Adipose tissue (tissue), 3 donors: ENCODE measurements around the gene TUBAL3. TPM values are rescaled to one million over a fixed set of nuclear protein-coding genes. Genes with fewer than 3 reads are reported as not detected.

Source experiments
- H3K27ac ChIP-seq: one replicate; pipeline ENCODE4 v1.5.1; 2013; ENCODE audit warnings: low read depth, low read length
- WGBS, 3 donors: extraction: QIAGEN DNeasy Blood & Tissue Kit; methylation state at CpG; one replicate each; pipeline ENCODE4 v1.1.7; 2013; 5-methylcytosine and 5-hydroxymethylcytosine counted together
- polyA plus RNA-seq, 3 donors: library from polyadenylated mRNA; stranded (reverse); fragments of 200-250 nt; gene quantifications; one replicate each; pipeline ENCODE4 v1.2.3, GENCODE V29; 2013
- donor health status: healthy with polysubstance abuse.
- donor health status: Bipolar disorder and iron deficiency.
- donor health status: healthy.

The TUBAL3 gene
- polyA plus RNA-seq, 3 donors: 0.04 to 0.22 (median 0.07) TPM

DNA sequence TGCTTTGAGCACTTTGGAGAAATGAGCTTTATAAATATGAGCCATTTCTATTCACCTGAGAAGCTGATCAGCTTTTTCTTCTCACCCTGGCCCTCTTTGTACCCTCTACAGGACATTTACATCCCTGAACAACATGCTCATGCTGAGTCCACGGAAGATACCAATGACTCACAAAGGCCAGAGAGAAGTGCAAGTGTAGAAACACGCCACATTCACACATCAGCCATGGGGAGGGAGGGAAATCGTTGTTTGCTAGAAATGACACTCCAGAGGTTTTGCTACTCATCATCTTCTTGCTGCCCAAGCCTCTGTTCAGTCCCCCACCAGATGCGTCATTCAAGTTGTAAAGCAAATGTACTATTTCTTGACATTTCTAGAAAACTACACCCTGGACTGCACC is 42.7 kb downstream of the TUBAL3 start:
- no peak overlapping the region for H3K27ac ChIP-seq
- 89 to 92% (median 90%) methylated on average over 4 of the region's 4 CpGs for WGBS, 3 donors

DNA sequence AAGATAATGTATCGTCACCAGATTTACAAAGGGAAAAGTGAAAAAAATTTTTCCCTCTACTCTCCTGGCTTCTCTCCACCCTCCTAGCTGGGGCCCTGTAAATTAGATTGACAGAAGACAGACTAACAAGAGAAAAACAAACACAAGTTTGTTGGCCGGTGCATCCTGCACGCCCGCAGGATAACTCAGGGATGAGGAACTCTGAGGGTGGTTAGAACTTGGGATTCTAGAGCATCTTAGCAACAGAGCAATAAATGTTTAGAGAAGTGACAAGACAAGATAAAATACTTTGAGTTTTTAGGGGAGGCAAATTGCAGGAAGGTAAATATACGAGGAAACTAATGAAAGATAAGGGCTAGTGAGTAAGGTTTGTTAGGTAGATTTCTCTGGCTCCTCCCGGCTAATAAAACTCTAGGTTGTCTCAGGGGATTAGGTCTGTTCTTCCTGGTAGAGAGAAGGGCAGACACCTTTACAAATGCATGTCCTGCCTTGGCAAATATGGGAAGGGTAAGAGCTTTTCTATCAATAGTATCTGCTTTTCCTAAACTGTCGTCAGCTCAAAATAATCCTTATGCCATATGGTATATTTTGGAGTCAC is 44.2 kb downstream of the TUBAL3 start:
- no peak overlapping the region for H3K27ac ChIP-seq
- 44 to 55% (median 45%) methylated on average over 7 of the region's 7 CpGs for WGBS, 3 donors

DNA sequence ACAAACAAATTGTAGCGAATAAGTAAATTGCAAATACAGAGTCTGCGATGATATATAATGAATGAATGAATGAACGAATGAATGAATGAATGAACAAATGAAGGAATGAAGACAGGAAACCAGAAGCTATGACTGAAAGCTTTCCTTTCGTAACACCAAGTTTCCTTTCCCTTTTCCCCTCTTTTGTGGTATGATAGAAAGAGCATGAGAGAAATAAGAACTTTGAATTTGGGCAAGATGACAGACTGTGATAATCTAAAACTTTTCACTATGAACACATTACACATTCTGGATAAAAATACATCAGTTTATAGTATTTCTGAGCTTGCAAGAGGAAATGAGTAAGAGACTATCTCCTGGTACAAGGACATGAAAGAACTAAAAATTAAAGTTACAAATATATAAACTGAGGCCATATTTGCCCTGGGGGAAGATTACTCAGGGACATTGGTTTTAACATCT is 48.3 kb downstream of the TUBAL3 start:
- 76 to 86% (median 81%) methylated on average over 4 of the region's 4 CpGs for WGBS, 3 donors
- no peak overlapping the region for H3K27ac ChIP-seq

DNA sequence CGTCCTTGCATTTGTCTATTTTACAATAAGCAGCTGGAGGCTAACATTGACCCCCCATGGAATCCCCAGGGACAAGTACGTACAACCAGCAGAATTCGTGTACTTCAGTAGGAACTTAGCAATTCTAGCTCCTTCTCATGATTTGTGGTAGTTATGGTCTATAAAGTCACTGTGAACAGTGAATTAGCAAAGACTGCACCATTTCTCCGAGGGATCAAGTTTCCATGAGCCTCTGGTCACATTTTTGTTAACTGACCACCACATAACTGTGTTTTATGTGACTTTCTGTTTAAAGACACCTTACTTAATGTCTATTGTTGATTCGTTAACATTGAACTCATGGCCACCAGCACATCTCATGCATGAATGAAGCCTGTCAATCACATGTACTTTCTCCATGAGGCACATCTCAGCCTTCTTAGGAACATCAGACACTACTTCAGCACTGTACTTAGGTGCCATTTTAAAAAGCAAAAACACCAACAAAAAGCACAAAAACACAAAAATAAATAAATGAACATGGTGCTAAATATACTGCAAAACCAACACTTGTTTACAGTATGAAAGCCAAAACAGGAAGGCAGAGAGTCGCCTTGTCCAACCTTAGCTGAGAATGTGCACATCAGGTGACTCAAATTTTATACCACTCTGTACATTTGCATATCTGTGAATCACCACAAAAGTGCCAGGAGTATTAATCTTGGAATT is 48.9 kb downstream of the TUBAL3 start:
- H3K27ac ChIP-seq: no peak overlapping the region
- WGBS, 3 donors: 71 to 87% (median 84%) methylated on average over 6 of the region's 6 CpGs

DNA sequence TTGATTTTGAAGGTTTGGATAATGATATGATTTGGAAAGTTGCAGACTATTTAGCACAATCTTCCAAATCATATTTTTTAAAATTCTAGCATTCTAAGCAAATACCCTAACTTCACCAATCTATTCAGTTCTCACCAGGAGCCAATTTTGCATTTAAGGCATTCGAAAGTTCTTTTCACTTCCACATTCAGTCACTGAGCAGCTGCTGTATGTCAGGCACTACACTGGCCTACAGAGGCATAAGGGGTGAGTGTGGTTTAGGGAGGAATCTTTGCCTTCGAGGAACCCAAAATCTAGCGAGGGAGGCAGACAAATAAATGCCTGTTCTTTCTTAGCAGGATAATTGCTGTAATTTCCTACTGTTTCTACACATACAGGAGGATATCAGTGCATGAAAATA is 50.6 kb downstream of the TUBAL3 start:
- WGBS, 3 donors: 40 to 82% (median 61%) methylated on average over 3 of the region's 3 CpGs
- H3K27ac ChIP-seq: no peak overlapping the region

DNA sequence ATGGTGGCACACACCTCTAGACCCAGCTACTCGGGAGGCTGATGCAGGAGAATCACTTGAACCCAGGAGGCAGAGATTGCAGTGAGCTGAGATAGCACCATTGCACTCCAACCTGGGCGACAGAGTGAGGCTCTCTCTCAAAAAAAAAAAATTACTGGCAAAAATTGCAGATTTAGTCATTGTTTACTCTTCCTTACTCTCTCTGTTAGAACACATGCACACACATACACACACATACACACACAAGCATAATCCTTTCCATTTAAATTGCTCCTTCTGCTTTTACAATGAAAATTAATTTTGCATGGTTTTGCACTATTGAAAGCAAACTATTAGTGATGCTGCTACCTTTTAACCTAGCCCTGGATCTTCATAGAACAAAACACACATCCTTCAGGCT is 55.3 kb downstream of the TUBAL3 start:
- no peak overlapping the region for H3K27ac ChIP-seq
- 75 to 78% (median 77%) methylated on average over 2 of the region's 2 CpGs for WGBS, 3 donors

DNA sequence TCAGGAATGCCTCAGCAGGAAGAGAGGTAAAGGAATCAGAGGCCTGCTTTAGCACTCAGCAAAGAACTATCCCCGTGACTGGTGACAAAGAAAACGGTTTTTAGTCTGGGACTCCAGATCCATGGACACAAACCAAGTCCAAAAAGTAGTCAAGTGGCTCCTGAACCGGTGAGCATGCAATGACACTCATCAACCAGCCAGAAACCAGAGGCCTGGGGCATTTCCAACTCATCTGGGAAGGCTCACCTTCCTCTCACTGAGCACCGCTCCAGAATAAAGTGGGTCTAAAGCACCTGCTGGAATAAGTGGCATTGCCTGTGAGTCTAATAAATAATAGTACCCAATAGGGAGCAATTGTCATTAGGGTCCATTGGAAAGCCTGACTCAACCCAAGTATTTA is 57.7 kb downstream of the TUBAL3 start:
- WGBS, 3 donors: 64 to 86% (median 79%) methylated on average over 4 of the region's 4 CpGs
- no peak overlapping the region for H3K27ac ChIP-seq

DNA sequence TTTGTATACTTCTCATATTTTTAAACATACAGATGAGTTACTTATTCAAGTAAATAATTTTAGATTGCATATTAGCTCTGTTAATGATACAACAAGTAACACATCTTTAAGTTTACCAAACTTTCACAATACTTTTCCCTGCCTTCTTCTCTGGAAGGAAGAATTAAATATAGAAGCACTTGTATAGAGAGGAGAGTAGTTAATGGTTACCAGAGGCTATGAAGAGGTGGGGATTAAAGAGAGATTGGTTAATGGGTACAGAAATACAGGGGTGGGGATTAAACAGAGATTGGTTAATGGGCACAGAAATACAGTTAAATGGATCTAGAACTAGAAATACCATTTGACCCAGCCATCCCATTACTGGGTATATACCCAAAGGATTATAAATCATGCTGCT is 59.9 kb downstream of the TUBAL3 start:
- no peak overlapping the region for H3K27ac ChIP-seq

DNA sequence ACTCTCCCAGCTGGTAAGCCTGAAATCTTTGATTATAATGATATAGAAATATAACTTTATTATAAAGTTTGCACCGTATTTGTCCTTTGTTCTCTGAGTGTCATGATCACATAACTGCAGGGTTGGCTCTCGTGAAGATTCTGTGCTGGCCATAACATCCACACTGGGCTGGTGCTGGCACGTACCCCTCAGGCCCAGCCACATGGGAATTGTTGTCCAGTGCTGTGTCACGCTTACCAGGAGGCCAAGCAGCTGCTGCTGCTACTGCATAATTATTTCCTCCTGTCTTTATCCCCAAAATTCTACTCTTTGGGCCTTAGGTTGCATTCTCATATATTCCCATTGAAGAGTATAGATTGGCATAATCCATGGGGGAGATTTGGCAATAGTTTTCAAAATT is 60.6 kb downstream of the TUBAL3 start:
- 79 to 91% (median 82%) methylated on average over 4 of the region's 4 CpGs for WGBS, 3 donors
- H3K27ac ChIP-seq: no peak overlapping the region

DNA sequence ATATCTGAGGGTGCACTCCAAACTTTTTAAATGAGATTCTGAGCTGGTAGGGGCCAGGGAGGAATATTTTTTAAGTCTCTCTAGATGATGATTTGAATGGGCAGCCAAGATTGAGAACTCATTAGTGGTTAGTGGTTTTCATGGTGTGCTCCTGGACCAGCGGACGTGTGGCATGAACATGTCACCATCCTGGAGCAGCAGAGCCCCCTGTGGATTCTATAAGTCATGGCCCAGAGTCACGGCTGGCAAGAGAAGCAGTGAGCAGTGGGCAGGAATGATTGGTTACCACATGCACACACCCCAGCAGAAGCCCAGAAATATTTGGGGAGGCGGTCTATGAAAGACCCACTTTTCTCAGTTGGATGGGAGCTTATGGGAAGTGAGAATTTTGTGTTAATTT is 61.1 kb downstream of the TUBAL3 start:
- no peak overlapping the region for H3K27ac ChIP-seq
- WGBS, 3 donors: 46 to 85% (median 54%) methylated on average over 4 of the region's 4 CpGs

Other genes starting within 250 kb of the TUBAL3 start
- gene AKR1C8, start 219.7 kb downstream of the TUBAL3 start, polyA plus RNA-seq: under 1 TPM in 2 of 3 donors, not detected in 1; 0.14 to 0.34 TPM
- gene AKR1C4, start 208.0 kb downstream of the TUBAL3 start, polyA plus RNA-seq: not detected
- 1 to 10 TPM in 1 of 3 donors, not detected in 2; 1.5 TPM for gene UCN3, start 39.9 kb downstream of the TUBAL3 start, polyA plus RNA-seq
- gene NET1, start 7.7 kb upstream of the TUBAL3 start, polyA plus RNA-seq: 10 to 100 TPM; 32.4 to 96.2 (median 38.6) TPM
- gene CALML5, start 94.7 kb upstream of the TUBAL3 start, polyA plus RNA-seq: under 1 TPM in 1 of 3 donors, not detected in 2; 0.09 TPM
- under 1 TPM; 0.06 to 0.36 (median 0.22) TPM for gene CALML3, start 120.1 kb upstream of the TUBAL3 start, polyA plus RNA-seq